T-helper 1 cell (primary cell): ENCODE results near the gene HS6ST1.

Experiments used
- DNase-seq, 5 donors: peaks; one replicate each; pipeline ENCODE4 v3.0.0-alpha.2; 2012 to 2020

HS6ST1 gene

DNA sequence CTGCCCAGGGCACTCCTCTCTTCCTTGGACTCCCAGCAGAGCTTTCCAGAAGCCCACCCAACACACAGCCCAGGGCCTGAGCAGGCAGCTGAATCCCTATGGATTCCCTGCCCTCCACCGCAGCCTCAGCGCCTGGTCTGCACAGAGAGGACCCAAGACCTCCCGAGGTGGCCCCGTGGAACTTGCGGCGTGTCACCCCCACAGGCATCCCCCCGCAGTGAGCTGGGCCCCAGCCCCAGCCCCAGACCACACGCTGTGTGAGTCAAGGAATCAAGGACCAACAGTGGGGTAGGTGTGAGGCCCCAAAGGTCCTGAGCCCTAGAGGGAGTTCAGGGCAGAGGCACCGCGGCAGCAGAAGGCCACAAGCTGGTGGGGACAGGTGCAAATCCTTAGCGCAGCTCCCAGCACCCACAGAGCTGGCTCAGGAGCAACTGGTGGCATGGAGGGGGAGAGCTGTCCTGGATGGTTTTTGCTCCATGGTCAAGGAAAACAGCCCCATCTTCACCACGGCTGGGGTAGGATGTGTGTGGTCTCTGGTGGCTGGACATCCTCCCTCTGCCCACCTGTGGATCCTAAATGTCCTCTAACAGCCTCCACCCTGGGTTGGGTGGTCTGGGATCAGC lies 8.5 kb downstream of the HS6ST1 start:
- DNase-seq = peak in 1 of 5 donors; percentile 7

DNA sequence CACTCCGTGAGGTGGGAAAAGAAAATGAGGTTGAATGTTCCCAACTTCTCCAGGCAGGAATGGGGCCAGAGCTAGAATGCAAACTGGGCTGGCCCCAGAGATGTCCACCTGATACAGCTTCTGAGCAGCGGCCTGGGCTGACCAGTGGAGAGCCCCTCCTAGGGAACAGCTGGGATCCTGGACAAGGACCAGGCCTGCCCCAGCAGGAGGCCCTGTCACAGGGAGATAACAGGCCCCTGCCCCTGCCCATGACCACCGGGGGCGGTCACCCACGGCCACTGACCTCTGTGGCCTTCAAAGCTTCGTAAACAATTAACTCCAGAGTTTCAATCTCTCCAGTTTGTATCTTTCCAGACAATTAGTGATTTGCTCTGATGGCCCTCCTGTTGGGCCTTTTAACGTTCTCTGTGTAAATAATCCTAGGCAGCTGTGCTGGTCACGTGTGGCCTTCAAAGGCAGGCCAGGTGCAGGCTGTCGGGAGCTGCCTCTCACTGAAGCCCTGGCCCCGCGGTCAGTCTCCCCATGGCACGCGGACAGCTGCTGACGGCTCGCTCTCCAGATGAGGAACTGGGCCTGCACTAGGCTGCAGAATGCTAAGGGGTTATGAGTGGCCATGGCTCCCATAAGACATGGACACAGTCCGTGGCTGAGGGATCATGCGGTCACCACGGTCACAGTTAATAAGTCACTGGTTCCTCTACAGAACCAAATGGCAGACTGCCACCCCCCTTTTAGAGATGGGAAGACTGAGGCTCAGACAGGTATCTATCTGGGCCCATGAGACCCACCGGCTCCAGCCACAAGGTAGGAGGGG lies 9.2 kb downstream of the HS6ST1 start:
- DNase-seq = peak in 2 of 5 donors; percentile 5 to 10

DNA sequence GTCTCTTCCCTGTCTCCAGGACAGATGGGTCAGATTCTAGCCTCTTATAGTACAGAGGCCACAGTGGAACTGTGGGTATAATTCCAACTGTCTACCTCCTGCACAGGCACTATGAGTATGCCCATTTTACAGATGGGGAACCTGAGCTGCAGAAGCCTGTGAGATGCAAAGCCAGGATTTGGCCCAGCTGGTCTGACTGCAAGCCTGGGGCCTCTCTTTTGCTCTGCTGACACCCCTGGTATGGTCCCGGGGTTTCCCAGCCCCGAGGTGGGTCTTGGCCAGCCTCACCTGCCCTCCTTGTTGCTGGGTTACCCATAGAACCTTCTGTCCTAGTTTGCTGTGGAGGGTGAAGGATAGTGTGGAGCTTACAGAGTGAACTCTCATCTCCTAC lies 9.8 kb downstream of the HS6ST1 start:
- DNase-seq = no peak

DNA sequence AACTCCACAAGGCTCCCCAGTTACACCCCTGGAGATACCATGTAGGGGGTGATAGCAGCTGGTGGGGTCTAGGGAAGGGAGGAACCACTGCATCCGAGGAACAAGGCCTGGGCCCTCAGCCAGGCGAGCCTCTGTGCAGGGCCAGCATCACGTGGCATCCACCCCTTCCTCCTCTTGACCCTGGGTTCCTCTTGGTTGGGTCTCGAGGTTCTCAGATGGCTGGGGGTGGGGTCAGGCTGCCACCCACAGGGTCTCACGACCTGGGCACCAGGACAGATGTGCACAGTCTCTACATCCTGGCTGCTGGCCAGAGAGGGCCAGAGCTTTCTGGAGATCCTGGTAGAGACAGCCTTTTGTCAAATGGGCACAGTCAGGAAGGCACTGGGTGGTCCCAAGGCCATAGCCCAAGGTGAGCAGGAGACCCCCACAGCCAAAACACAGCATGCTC lies 10.4 kb downstream of the HS6ST1 start:
- DNase-seq = peak in 1 of 5 donors; percentile 7

DNA sequence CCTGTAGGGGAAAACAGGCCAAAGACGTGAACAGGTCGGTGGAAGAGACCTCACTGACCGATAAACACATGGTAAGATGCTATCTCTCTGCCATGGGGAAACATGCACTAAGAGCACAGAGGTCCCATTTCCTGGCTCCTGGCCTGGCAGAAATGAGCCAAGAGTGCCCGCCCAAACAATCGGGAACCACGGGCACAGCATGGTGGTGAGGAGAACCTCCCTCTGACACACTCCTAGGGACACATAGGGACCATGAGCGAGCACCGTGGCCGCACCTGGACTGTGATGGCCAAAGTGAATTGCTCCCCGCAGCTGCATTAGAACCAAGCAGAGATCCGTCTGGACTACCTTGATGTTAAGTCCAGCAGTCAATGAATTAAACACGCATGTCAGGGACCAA lies 11.1 kb downstream of the HS6ST1 start:
- no peak for DNase-seq

DNA sequence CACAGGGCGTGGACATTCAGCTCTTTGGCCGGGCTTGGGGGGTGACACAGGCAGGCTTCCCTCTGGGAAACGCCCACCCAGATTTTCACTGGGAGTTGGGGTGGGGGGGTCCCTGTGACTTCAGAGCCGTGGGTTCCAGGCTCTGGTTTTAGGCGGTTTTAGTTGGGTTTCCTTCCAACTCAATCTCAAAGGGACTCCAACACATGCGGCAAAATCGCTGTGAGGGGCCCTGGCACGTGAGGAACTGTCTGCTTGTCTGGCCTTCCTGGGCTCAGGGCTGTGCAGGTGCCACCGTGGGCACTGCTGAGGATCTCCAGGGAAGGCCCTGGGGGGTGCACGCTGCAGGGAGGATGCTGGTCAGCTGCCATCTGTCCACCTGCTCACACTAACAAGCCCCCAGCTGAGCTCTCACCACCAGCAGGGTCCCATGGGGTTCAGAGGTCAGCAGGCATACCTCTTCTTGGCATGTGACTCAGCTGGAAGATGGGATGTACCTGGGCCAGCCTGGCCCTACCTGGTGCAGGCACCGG lies 11.7 kb downstream of the HS6ST1 start:
- DNase-seq = peak in 1 of 5 donors; percentile 7

DNA sequence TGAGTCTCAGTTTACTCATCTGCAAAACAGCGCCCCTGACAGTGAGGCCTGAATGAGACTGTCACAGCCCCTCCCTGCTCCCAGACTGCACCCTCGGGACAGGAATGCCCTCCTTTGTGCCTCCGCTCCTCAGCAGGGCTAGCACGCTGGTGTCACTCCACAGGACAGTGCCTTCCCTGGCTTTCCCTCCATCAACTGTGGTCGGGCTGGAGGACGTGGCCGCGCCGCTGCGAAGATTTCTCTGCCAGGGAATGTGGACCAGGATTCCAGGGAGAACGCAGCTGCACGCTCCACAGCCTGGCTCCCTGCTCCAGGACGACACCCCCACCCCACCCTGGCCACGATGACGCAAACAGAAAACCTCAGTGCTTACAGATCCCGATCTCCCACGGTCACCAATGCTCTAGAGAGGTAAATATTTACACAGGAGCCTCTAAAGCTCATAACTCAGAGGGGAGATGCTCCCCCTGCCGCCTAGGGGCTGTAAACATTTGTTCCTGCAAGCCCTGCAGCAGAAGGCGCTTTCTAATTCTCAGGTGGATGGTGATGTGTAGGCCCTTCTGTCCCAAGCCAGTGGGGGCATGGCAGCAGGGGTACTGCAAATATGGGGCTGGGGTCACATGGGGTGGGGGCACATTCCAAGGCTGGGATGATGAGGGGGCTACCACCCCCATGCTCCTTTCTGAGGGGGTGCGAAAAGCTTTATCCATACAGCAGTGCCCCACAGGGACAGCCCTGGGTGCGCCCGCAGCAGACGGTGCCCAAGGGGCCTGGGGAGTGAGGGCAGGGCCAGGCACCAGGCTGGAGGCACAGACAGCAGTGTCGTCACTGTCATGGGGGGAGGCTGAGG lies 12.4 kb downstream of the HS6ST1 start:
- DNase-seq = no peak

DNA sequence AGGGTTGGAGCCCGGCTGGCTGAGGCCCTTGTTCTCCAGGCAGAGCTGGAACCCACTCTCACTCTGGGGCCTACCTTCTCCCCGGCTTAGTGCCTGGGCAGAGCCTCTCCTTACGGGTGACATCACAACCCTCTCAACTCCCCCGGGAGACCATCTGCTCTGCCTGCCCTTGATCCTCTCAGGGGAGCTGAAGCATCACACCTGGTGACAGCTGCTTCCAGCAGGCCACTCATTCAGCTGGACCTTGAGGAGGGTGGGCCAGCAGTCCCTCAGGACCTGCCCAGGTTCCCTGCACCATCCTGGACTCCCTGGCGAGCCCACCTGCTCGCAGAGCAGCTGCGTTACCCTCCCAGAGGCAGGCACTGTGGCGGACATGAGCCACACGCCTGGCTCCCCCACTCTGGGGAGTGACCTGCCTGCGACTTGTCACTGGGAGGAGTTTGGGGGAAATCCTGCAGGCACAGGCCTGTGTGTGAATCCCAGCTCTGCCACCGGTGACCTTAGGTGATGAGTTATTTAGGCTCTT lies 13.1 kb downstream of the HS6ST1 start:
- DNase-seq = no peak

DNA sequence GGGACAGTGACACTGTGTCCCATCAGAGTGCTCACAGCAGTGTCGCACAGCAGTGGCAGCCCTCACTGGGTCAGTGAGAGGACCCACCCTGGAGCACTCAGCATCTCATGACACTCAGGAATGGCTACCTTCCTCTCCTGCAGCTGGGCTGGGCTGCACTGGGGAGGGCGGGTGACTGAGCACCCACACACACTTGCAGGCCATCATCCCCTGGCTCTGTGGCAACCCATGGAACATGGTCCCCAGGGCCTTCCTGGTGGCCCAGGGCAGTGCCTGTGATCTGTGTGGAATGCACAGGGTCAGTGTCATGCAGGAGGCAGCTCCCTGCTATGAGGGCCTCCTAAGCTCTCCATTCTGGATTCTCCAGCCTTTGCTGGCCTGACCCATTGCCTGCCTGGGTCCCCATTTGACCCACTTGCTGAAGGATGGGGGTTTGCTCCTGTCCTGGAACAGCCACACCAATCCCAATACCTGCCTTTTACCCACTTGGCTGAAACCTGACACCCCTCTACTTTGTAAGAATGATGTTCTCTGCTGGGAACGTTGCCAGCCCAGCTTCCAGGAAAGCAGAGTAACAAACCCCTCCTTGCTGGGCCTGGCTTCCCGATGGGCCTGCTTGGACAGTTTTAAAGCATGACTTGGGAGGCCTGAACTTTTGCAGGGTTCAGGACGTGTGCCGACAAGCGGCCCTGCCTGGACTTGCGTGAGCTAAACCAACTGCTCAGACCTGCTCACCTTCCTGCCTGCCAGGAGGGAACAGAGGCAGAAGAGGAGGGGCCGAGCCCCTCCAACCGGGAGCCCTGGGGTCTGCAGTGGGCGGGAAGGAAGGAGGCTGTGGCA lies 13.7 kb downstream of the HS6ST1 start:
- no peak for DNase-seq

DNA sequence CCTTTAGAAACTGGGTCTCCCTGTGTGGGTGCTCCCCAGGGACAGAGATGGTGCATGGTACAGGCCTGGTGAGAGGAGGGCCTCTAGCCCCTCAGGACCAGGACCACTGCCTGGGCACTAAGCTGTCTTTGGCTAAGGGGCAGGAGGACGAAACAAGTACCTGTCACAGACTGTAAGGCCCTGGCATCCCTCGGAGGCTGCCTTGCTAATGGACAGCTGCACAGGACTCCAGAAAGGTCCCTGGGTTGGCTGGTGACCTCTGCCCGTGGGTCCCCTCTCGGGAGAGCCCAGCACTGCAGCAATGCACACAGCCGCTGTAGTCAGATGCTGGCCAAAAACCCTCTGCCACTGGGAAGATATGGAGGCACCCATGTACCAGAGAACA lies 14.3 kb downstream of the HS6ST1 start:
- no peak for DNase-seq

DNA sequence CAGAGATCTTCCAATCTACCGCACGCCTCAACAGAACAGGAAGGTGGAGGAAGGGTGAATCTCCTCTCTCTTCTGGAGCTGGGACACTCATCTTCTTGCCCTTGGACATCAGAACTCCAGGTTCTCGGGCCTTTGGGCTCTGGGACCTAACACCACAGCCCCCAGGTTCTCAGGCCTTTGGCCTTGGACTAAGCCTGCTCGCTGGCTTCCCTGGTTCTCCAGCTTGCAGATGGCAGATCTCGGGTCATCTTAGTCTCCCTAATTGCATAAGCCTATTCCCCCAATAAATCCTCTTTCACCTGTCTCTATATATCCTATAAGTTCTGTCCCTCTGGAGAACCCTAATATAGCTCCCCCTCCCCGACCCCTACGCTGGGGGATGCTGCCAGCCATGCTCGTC lies 14.8 kb downstream of the HS6ST1 start:
- no peak for DNase-seq

DNA sequence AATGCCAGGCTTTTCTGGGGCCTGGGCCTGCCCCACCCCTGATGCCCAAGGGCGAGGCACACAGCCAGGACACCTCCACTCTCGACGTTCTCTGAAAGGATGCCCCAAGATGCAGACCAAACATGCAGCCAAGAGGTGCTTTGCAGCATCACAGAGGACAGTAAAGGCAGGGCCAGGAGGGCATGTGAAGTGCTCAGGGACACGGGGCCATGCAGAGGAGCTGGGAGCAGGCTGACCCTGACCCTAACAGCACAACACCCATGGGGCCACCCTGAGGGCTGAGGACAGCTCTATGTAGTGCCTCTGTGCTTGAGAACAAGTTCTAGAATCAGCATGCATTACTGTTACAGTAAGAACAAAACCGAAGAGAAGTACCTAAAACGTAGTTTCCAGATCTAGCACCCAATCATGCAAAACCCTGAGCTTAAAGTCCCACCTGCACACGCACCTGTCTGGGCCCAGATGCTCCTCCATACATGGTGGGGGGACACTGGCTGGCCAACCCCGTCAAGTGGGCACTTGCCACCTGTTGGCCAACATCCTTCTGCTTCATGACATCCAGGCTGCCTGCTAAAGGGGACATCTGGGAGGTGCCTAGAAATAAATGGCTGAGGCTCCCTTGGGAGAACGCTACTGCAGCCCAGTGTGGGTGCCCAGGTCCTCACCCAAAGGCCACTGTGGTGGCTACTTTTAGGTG lies 15.4 kb downstream of the HS6ST1 start:
- no peak for DNase-seq

DNA sequence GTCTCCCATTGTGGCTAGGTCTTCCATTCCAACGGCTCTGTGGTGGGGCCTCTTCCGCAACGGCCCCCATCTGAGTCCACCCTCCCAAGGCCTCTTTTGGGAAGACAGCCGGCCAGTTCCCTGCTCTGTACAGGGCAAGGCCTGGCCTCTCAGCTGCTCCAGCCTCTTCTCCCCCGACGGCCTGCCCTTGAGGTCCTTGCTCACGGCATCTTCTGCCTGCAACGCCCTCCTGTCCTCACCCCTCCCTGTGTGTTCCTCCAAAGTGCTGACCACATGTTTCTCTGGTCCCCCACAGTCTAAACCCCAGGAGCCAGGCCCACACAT lies 16.0 kb downstream of the HS6ST1 start:
- DNase-seq = no peak

DNA sequence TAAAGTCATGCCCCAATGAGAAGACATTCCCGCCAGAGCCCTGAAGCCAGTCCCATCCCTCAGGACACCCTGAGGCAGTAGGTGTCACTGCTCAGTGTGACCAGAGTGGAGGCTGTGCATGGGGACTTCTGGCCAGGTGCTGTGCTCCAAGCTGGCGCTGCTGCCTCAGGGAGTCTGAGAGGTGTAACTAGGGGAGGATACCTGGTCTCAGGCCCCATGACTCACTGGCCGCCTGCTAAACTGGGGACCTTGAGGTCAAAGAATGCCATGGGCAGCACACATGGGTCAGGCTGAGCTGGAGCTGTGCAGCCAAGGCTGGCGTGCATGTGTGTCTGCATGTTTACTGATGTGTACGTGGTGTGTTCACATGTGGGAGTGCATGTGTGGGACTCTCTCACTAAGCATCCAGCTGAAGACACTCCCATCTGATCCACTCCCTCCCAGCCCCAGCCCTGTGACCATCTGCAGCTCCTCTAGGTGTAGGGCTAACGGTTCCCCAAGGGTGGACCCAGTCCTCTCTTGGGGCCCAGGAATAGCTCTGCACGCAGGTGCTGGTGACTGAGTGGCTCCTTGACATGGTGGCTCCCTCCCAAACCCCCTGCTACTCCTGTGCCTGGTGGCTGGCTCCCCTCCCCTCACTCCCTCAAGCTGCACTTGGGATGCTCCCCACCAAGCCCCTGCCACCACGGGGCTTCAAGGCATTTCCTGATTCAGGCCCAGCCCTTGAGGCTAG lies 16.5 kb downstream of the HS6ST1 start:
- DNase-seq = no peak

DNA sequence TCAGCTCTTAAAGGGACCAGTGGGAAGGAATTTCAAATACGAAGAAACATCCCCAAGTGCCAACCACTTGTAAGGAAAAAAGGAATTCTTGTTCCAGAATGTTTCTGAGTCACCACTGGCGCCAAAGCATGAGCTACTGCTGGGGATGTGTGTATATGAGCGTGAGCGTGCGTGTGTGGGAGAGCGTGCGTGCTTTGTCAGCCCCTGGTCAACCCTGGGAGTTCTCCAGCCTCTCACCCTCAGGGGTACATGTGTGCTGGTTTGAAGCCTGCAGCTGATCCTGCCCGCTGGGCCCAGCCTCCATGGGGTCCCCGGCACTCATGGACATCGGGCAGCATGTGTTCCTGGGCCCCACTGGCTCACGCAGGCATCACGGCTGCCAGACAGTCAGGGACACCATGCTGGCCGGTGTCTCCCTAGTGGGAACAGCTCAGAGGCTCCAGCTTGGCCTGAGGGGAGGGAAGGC lies 17.1 kb downstream of the HS6ST1 start:
- DNase-seq = no peak

DNA sequence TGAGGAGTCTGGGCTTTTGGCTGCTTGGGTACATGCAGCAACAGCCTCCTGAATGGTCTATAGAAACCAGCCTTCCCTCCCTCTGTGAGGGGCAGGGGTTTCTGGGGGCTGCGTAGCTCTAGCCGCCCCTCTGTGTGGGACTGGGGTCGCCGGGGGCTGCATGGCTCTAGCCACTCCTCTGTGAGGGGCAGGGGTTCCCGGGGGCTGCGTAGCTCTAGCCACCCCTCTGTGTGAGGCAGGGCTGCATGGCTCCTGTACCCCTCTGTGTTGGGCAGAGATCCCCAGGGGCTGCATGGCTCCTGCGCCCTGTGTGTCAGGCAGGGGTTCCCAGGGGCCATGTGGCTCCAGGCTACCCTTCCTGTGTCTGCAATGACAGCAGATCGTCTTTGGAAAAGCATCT lies 17.6 kb downstream of the HS6ST1 start:
- DNase-seq = no peak

DNA sequence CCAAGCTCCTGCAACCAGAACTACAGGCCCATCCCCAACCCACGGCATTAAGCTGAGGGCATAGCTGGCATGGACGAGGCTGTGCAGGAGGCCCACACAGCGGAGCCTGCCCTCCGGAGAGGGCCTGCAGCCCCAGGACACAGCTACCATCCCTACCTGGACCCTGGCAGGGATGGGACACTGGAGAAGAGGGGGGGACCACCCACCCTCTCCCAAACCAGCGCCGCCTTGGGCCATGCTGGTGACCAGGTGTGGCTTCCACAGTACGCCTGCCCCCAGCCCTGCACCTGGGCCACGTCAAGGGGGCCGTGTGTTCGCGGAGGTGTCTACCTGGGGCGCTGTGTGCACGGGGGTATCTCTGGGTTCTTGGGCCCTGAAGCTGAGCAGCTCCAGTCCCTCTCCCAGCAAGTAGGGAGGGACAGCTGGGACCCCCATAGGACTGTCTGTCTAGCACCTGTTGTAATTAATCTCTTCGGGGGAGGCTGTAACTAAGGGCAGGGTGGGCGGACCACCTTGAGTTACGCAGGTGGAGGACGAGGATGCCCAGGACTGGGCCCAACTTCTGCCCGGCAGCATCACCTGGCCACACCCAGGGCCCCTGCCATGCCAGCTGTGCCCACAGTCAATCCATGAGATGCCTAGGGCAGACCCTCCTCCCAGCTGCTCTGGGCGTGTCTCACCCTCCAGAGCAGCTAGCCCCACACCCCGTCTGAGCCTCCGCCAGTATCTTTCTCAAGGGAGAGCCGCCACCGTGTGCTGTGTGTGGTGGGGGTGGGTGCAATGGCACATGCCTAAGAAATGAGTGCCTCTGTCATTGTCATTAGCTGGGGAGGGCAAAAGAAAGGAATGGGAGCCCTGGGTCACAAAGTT lies 18.3 kb downstream of the HS6ST1 start:
- no peak for DNase-seq

DNA sequence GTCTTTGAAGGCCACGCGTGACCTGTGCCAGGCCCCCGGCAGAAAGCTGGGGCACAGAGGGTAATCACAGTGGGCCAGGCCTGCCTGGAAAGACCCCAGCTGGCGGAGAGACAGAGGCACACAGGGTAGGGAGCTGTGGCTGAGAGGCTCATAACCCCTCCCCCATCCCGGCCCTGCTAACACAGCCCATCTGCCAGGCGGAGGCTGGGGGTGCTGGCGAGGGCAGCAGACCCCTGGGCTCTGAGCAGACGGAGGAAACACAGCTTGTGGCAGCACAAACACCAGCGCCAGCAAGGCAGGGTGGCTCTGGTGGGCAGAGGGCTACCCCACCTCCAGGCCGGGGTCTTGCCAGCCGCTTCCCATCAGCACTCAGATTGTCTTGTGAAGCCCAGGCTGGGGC lies 19.0 kb downstream of the HS6ST1 start:
- DNase-seq = no peak

DNA sequence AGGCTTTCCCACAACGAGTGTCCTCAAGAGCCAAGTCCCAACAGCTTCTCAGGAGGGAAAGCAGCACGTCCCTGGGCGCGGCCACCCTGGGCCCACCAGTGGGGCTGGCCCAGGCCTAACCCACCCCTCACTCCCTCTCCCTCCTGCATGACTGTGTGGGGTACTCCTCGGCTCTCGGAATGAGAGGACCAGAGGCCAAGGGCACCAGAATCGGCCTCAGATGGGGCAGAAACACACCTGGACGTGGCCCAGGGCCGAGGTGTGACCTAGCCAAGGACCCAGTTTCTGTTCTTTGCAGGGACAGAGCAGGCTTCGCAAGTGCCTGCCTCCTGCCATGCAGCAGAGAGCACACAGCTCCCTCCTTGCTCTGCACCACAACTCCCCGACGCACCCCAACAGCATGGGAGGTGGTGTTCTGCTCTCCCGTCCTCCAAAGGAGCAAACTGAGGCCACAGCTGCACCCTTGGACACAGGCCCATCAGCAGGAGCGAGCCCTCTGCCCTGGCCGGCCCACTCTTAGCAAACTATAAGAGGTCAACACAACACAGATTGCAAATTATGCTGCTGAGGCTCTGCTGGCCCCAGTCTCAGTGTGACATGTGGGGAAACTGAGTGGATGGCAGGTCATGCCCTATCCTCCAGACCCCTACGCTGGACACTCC lies 19.7 kb downstream of the HS6ST1 start:
- no peak for DNase-seq
